GM20431 (cell line): ENCODE results near the gene RGS10.

Source experiments
- in situ Hi-C: fragments of 300-500 bp; cut with MseI, MboI; formaldehyde crosslinking; loops from one replicate; pipeline ENCODE4 v1.15.0; 2020; ENCODE audit warnings: low sequenced_read_pairs; ENCODE audit not compliant: unreplicated experiment

The RGS10 gene

GRCh38 chr10:119500821-119501220 lies 41.7 kb downstream of the RGS10 start:
- in situ Hi-C loops: no loop called here

GRCh38 chr10:119500123-119500795 lies 42.3 kb downstream of the RGS10 start:
- in situ Hi-C loops: no loop called here

GRCh38 chr10:119499677-119500002 lies 42.9 kb downstream of the RGS10 start:
- in situ Hi-C loops: no loop called here

- in situ Hi-C loops: no loop called here
These were observed 43.4 kb downstream of the RGS10 start for GRCh38 chr10:119498889-119499676.

GRCh38 chr10:119497243-119497642 lies 45.3 kb downstream of the RGS10 start:
- in situ Hi-C loops: no loop called here

GRCh38 chr10:119496273-119496672 lies 46.2 kb downstream of the RGS10 start:
- in situ Hi-C loops: no loop called here

GRCh38 chr10:119495545-119495944 lies 47.0 kb downstream of the RGS10 start:
- in situ Hi-C loops: no loop called here

- in situ Hi-C loops: no loop called here
These were observed 47.5 kb downstream of the RGS10 start for GRCh38 chr10:119495021-119495505.

- in situ Hi-C loops: no loop called here
These were observed 48.1 kb downstream of the RGS10 start for GRCh38 chr10:119494236-119495020.

GRCh38 chr10:119493155-119493554 lies 49.4 kb downstream of the RGS10 start:
- in situ Hi-C loops: no loop called here

- in situ Hi-C loops: no loop called here
These were observed 50.4 kb downstream of the RGS10 start for GRCh38 chr10:119491966-119492757.

GRCh38 chr10:119489991-119490326 lies 52.6 kb downstream of the RGS10 start:
- in situ Hi-C loops: no loop called here

- in situ Hi-C loops: no loop called here
These were observed 53.8 kb downstream of the RGS10 start for GRCh38 chr10:119488675-119489074.

- in situ Hi-C loops: no loop called here
These were observed 58.7 kb downstream of the RGS10 start for GRCh38 chr10:119483839-119484238.

GRCh38 chr10:119483001-119483400 lies 59.5 kb downstream of the RGS10 start:
- in situ Hi-C loops: no loop called here

GRCh38 chr10:119481781-119482426 lies 60.6 kb downstream of the RGS10 start:
- in situ Hi-C loops: no loop called here

GRCh38 chr10:119480667-119481066 lies 61.9 kb downstream of the RGS10 start:
- in situ Hi-C loops: no loop called here

- in situ Hi-C loops: no loop called here
These were observed 63.0 kb downstream of the RGS10 start for GRCh38 chr10:119479532-119479931.

GRCh38 chr10:119478811-119479341 lies 63.6 kb downstream of the RGS10 start:
- in situ Hi-C loops: no loop called here
